Measurements from ENCODE around the gene AFG1L. TPM values are rescaled to one million over a fixed set of nuclear protein-coding genes. Genes with fewer than 3 reads are reported as not detected.

AFG1L gene
- total RNA-seq, 1 donor from 2014 or later = 5.2 TPM

DNA sequence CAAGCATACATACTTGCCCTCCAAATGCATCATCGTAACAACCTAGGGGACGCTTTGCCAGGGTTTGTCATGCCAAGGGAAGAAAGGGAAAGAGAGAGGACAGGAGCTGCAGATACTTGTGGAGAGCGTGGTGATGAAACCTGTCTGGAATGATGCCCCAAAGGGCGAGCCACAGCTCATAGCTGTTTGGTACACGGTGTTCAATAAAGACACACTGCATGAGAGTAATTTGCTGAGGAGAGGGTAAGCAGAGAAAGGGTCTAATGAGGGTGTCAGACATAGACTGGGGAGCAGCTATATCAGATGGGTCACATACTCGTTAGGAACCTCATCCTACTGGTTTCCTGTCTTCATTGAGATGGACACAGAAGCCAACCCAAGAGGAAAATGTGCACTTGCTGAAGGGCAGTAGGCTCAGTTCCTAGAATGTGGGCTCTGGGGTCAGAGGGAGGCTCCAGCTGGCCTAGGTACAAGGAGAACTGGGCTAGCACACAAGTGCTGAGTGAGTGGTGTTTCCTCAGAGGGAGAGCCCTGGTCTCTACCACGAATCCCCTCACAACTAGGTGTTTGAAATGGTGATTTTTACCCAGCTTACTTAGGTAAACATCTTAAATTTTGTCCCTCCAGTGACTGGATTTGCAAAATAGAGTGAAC, 260.7 kb downstream of the AFG1L start:
- intact Hi-C loops (cut with micrococcal nuclease) = loop anchor here (5.0 kb wide), 5 partner anchors 157 to 902 kb away; partner anchors contain the start of gene MICAL1

DNA sequence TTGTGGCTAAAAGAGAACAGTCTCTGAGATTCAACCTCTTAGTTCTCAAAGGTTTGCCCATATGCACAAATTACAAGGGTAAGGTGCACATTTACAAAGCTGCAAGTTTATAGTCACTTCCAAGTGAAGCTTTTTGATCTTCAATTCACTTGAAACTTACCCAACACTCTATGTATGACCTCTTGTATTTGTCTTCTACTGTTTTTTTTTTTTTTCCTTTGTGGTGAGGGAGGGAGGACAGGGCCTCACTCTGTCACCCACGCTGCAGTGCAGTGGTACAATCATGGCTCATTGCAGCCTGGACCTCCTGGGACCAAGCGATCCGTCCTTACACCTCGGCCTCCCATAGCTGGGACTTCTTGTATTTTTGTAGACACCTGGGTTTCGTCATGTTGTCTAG, 261.4 kb downstream of the AFG1L start:
- intact Hi-C loops (cut with micrococcal nuclease) = loop anchor here (5.0 kb wide), 5 partner anchors 156 to 901 kb away; partner anchors contain the start of gene MICAL1

DNA sequence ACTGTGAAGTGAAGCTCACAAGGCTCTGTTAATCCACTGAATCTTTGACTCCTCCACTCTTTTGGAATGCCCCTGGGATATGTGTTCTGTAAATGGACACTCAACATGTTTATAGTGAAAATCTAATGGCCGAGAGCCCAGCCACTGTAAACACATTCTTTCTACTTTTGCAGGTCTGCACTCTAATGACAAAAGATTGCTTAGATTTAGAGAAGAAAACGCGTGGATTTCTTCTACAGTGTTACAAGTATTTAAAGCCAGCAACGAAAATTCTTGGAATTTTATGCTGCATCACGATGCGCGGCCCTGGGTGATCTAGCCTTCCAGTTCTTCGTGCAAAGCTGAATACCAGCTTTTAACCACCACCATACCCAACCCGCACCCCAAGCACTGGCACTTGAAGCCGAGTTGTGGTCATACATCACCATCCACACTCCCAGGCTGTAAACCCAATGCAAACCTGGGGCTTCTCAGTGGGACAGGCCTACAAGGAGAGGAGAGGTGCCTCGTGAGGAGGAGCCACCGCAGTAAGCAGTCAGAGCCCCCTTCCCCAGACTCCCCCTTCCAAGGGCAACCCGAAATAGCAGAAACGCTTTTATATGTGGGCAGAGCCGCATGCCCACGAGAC, 262.1 kb downstream of the AFG1L start:
- intact Hi-C loops (cut with micrococcal nuclease) = loop anchor here (5.0 kb wide), 5 partner anchors 155 to 900 kb away; partner anchors contain the start of gene MICAL1

DNA sequence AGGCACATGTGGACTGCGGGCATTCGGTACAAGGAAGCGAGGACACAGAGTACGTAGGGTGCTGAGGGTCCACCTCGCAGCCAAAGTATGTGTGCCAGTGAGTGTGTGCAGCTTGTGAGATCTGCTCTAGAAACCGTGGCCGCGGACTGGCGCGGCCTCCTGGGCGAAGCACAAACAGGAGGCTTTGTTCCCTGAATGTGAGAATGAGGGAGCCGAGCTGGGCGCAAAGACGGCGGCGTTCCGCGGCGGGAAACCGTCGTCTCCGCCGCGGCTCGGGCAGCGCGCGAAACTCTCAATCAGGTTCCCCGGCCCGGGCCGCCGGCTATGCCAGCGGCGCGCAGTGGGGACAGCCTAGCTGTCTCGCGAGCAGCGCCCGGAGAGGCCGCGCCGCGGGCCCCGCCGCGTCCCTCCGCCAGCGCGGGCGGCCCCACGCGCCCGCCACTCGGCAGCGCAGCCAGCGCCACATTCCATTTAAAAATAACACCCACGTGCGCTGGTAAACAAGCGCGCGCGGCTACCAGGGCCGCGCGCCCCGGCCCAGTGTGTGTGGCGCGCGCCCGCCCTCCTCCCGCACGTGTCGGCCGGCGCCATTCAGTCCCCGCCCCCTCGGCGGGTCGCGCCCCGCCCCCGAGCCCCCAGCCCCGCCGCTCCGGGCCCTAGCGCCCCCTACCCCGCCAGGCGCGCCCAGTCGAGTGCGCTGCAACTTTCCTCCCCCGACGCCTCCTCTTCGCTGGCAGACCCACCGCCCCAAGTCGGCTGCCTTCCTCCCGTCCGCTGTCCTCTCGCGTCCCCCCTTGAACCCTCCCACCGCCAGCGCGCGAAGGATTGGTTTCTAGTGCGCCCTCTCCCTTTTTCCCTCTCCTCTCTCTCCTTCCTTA, 262.9 kb downstream of the AFG1L start:
- intact Hi-C loops (cut with micrococcal nuclease) = loop anchor here (1.0 to 5.0 kb wide), 14 partner anchors 35 to 1133 kb away; partner anchors contain the start of genes AK9, ARMC2, CD164 and CEP57L1

DNA sequence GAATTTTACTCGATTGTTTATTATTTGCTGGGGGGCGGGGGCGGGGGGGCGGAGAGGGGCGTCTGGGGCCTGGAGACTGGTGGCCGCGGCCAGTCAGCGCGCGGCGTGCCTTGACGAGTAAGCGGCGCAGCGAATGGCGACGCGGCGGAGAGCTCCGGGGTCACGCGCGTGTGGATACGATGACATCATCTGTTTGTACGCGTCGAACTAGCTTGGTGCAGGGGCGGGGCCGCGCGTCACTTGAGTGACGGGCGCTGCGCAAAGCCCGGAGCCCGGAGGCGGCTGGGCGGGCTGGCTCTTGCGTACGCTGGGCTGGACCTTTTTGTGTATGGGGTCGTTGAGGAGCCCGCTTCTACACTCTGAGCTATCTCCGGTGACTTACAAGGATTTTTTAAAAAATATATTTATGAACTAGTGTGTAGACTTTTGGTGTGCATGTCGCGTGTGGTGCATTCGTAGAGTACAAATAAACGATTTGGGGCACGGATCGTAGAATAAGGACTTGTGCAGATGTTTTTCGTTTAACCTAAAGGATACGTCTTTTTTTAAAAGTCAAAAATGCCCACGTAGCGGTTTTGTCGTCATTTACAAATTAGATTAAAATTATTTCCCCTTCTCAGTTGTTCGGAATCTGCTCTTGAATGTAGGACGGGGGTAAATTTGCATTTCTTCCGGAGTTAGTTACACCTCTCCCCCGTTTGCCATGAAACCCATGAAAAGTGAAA, 263.7 kb downstream of the AFG1L start:
- intact Hi-C loops (cut with micrococcal nuclease) = loop anchor here (1.0 to 5.0 kb wide), 14 partner anchors 34 to 1132 kb away; partner anchors contain the start of genes AK9, ARMC2, CD164 and CEP57L1

DNA sequence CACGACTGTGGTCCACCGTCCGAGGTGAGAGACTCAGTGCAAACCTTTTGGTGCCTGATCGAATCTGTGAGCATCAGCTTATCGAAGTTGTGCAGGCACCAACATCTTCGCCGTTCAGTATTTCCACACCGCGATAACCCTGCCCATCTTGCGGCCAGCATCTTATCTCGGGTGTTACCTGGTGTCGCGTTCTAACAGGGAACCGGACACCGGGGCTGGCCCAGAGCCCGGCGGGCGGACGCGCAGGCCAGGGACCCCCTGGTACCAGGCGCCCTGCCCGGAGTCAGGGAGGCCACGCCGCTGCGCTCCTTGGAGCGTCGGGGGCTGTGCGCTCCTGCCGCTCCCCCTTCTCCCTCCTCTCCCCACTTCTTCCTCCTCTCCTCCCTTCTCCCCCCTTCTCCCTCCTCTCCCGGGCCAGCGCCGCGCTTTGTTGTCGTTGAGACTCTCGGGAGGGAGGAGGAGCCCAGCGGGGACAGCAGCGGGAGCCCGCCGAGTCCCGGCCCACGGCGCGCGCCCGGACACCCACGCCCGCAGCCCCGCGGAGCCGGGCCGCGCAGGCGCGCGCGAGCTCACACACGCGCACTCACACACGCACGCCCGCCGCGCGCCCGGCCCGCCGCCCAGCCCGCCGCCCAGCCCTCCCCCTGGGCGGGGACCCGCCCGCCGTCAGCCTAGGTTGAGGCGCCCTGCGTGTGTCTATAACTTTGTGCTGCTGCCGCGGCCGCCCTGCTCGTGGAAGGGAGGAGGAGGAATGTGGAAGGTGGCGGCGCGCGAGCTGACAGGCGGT, 264.4 kb downstream of the AFG1L start:
- intact Hi-C loops (cut with micrococcal nuclease) = loop anchor here (2.0 to 5.0 kb wide), 9 partner anchors 34 to 1132 kb away; partner anchors contain the start of genes AK9, FIG4, MICAL1 and SNX3

DNA sequence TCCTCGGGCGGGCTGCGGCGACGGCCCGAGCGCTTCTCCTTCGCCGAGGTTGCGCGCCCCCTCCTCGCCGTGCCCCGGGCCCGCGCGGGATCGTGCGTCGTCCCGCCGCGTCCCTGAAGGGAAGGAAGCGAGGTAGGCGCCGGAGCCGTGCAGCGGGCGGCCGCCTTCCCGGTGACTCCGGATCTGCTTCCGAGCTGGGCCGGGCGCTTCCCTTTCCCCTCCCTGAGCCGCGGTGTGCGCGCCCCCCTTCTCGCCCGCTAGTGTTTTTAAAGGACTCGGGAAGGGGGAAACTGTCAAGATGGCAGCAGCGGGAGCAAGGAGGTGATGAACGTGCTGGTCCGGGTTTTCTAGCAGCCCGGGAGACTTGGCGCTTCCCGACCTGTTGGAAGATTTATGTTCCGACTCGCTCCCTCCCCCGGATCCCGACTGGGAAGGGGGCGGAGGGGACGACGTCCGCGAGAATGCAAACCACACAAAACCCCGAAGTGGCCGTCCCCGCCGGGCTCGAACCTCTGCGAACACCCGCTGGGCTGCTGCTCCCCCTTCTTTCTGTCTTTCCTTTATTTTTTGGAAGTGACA, 265.1 kb downstream of the AFG1L start:
- intact Hi-C loops (cut with micrococcal nuclease) = loop anchor here (2.0 to 5.0 kb wide), 10 partner anchors 33 to 1131 kb away; partner anchors contain the start of genes AK9, FIG4, MICAL1 and SCML4

DNA sequence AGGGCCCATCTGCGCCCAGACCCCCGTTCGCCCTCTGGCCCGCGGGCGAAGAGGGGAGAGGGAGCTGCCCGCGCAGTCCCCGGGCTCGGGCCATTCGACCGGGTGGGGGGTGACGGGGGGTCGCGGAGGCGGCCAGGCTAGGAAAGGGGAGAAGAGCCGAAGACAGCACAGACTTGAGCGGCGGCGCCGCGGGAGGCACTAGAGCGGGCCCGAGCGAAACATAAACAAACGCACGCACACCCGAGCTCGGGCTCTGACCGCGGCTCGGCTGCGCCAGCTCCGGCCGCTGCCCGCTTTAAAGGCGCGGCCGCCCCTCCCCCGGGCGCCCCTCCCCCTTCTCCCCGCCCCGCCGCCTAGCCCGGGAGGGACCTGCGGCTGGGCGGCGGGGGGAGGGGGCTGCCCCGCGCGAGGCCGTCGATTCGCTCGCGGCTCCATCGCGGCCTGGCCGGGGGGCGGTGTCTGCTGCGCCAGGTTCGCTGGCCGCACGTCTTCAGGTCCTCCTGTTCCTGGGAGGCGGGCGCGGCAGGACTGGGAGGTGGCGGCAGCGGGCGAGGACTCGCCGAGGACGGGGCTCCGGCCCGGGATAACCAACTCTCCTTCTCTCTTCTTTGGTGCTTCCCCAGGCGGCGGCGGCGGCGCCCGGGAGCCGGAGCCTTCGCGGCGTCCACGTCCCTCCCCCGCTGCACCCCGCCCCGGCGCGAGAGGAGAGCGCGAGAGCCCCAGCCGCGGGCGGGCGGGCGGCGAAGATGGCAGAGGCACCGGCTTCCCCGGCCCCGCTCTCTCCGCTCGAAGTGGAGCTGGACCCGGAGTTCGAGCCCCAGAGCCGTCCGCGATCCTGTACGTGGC, 265.8 kb downstream of the AFG1L start, which contains the start of gene FOXO3:
FOXO3 (plus strand) TSS at position 455 of the 846 bp plus-strand sequence; CDS start at position 747, 292 bp downstream.
- intact Hi-C loops (cut with micrococcal nuclease) = loop anchor here (5.0 kb wide), 1 partner anchor 738 kb away; the partner anchor contains the start of gene SCML4

DNA sequence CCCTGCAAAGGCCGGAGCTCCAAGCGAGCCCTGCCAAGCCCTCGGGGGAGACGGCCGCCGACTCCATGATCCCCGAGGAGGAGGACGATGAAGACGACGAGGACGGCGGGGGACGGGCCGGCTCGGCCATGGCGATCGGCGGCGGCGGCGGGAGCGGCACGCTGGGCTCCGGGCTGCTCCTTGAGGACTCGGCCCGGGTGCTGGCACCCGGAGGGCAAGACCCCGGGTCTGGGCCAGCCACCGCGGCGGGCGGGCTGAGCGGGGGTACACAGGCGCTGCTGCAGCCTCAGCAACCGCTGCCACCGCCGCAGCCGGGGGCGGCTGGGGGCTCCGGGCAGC, 266.4 kb downstream of the AFG1L start:
- intact Hi-C loops (cut with micrococcal nuclease) = loop anchor here (5.0 kb wide), 1 partner anchor 739 kb away; the partner anchor contains the start of gene SCML4

DNA sequence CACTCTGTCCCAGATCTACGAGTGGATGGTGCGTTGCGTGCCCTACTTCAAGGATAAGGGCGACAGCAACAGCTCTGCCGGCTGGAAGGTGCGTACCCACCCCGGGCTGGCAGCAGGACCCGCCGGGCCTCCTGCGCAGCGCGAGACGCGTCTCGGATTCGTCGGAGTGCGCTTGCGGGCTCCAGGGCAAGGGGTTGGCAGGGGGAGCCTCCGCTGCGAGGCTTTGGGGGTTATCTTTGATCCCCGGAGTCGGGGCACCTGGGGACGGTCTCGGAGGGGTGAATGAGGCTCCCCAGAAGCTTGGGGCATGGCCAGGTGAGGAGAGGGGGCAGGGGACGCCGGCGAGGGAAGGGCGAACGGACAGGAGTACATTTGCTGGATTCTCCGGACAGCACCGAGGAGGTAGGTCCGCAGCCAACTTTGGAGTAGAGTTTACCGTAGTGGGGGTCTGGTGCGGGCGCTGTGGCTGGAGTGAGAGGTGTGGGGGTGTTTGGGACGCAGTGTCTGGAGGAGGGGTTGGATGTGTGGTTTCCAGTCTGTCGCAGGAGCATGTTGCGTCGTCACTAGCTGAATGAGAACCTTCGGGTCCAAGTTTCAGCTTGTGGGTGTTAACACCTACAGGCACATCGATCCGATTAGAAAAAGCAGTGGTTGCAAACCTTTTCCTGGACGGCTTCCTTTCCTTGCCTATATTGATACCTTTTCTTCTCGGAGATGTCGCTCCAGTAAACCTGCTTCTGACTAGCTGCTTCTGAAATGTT, 267.1 kb downstream of the AFG1L start:
- intact Hi-C loops (cut with micrococcal nuclease) = loop anchor here (5.0 kb wide), 1 partner anchor 740 kb away; the partner anchor contains the start of gene SCML4

DNA sequence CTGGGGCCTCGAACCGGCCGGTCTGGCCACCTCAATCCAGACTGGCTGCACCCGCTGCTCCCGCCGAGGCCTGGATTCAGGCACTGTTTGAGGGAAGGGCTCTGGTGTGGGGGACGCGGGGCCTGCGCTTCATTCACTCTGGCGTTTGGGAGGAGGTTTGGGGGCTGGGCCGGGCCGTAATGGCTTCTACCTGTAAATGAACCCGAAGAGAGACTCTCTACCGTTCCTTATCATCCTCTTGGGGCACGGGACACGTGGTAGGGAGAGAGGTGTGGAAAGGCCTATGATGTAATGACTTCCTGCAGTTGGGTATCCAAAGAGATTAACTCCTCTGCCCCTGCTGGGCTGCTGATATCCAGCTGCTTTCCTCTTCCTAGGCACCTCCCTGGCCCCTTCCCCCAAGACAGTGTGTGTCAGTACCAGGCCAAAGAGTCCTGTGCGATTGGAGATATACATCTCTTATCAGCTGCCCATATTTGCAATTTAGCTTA, 267.7 kb downstream of the AFG1L start:
- intact Hi-C loops (cut with micrococcal nuclease) = loop anchor here (5.0 kb wide), 1 partner anchor 740 kb away; the partner anchor contains the start of gene SCML4

DNA sequence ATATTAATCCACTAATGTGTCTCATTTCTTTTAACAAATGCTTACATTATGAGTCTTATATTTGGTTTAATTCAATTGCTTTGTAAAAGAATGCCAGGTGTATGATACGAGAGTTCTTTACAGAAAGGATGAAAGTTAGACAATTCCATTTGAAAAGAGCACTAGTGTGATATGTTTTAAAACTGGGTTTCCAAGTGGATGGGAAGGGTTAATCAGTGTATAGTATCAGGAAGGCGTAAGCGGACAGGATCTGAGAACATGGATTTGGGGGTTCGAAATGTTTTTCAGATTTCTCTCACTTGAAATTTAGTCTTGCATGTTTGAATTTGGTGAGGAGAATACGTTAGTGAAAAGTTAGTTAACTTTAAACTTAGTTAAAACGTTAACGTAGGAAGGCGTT, 268.4 kb downstream of the AFG1L start:
- intact Hi-C loops (cut with micrococcal nuclease) = loop anchor here (5.0 kb wide), 1 partner anchor 741 kb away; the partner anchor contains the start of gene SCML4

DNA sequence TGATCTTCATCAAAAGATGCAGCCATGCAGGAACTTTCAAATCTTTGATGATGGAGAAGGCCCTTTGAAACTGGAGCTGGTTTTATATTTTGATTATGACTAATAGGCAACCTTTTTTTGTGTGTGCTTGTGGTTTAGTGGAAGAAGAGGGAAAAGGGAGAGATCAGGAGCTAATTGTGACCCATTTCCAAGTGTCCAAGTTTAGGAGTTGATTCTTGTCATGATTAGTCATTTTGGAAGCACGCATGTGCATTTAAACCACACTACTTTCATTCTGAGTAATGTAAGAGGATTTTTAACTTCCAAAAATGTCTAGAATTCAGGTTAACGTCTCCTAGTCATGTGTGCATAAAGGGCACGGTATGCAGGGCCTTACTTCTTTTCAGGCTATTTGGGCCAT, 269.3 kb downstream of the AFG1L start:
- intact Hi-C loops (cut with micrococcal nuclease) = loop anchor here (2.0 to 5.0 kb wide), 3 partner anchors 17 to 742 kb away; partner anchors contain the start of gene SCML4

DNA sequence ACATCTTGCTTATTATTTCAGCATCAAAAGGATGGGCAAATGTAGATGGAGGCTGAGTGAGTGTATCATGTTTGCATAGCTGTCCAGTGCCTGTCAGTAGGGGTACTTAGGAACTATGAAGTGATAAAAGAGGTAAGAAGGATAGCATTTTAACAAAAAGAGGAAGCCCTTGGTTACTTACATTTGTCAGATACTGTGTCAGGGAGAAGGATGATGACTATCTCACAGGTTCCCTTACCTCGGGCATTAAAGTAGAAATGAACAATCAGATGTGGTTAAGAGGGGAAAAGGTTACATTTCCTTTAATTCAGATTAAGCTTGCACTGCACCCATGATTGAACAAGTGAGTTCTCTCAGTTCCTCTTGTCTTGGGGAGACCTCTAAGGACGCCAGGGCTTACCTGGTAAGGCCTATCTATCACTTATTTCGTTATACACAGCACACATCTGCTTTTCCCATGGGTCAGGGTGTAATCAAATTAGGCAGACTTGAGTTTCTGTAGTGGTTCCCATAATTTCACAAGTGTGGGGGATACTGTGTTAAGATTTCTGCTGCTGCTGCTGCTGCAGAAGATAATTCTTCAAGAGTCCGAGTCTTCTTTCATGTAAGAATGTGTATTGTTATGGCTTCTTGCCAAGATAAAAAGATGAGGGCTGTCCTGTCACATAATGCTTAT, 270.4 kb downstream of the AFG1L start:
- intact Hi-C loops (cut with micrococcal nuclease) = loop anchor here (1.0 to 2.0 kb wide), 3 partner anchors 16 to 218 kb away; no protein-coding TSS in a partner anchor

DNA sequence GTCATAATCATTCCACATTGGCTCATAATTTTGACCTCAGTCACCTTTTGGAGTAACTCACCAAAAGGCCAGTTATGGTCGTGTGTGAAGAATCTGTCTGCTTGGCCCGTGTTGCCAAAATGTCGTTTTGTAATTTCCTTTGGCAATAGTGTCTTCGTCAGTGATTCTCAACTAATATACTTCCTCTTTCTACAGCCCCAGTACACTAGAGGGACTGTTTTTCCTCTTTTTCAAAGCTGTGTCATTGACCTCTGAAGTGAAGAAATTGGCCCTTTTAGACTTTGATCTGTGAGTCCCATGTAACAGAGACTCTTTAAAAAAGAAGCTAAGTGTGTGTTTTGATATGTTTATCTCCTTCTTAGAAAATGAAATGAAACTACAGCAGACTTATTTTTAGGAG, 271.0 kb downstream of the AFG1L start:
- intact Hi-C loops (cut with micrococcal nuclease) = loop anchor here (1.0 to 2.0 kb wide), 3 partner anchors 15 to 217 kb away; no protein-coding TSS in a partner anchor

DNA sequence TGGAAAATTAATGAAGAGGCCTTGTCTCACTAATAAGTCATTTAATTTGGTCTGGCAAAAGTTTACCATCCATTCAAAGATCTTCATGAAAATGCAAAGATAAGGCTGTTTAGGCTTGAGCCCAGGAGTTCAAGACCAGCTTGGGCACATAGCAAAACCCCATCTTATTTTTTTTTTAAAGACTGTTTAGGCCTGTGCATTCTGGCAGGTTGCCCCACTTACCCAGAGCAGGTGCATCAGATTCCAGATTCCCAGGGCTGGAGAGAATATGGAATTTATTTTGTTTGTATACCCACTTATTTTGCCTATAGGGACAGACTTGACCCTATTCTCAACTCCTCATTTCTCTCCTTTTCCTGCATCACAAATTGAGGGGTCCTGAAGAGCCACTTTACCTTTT, 271.6 kb downstream of the AFG1L start:
- intact Hi-C loops (cut with micrococcal nuclease) = no loop called here

All from T-helper 2 cell treated with Interferon-gamma antibody and Interleukin-4, amounts not matched to agents 100 ng/mL and 5 ng/mL, for 36 hours (primary cell).